SK-N-SH treated with all-trans-retinoic acid at 6 μM for 48 hours (cell line): Measurements from ENCODE around the gene MMP23B.

ENCODE experiments used
- ARNTL ChIP-seq: fragments of 450-650 bp; formaldehyde crosslinking; IDR thresholded peaks from 2 replicates; pipeline ENCODE4 v1.5.0; 2020; ENCODE audit warnings: low read depth, mild to moderate bottlenecking, moderate library complexity, borderline replicate concordance
- CSDC2 ChIP-seq: fragments of 250-450 bp; sonication (Bioruptor Pico); IDR thresholded peaks from 2 replicates; pipeline ENCODE4 v1.5.0; 2020; ENCODE audit warnings: mild to moderate bottlenecking, moderate library complexity
- ISL1 ChIP-seq: fragments of 250-450 bp; sonication (Bioruptor Pico); IDR thresholded peaks from 2 replicates; pipeline ENCODE4 v2.1.2; 2022; ENCODE audit warnings: mild to moderate bottlenecking, moderate library complexity
- SNAI2 ChIP-seq: fragments of 250-450 bp; sonication (Bioruptor Pico); IDR thresholded peaks from 2 replicates; pipeline ENCODE4 v1.5.0; 2020; ENCODE audit warnings: mild to moderate bottlenecking, moderate library complexity
- ZFP3 ChIP-seq: fragments of 250-450 bp; sonication (Bioruptor Pico); IDR thresholded peaks from 2 replicates; pipeline ENCODE4 v1.5.0; 2020; ENCODE audit warnings: mild to moderate bottlenecking, moderate library complexity
- ZFP30 ChIP-seq: fragments of 450-650 bp; formaldehyde crosslinking; IDR thresholded peaks from 2 replicates; pipeline ENCODE4 v1.5.0; 2022; ENCODE audit warnings: mild to moderate bottlenecking, moderate library complexity
- ZNF565 ChIP-seq: fragments of 450-650 bp; formaldehyde crosslinking; conservative IDR thresholded peaks from 2 replicates; pipeline ENCODE4 v1.5.0; 2020; ENCODE audit warnings: low read depth, mild to moderate bottlenecking, moderate library complexity
- ZNF70 ChIP-seq: fragments of 450-650 bp; formaldehyde crosslinking; IDR thresholded peaks from 2 replicates; pipeline ENCODE4 v1.5.0; 2020; ENCODE audit warnings: mild to moderate bottlenecking, moderate library complexity
- TF ChIP-seq, protein P1 (sequence below): fragments of 250-450 bp; sonication (Bioruptor Pico); IDR thresholded peaks from 2 replicates; pipeline ENCODE4 v1.8.0; 2020; ENCODE audit warnings: mild to moderate bottlenecking, moderate library complexity, borderline replicate concordance
- TF ChIP-seq, protein P2 (sequence below): fragments of 250-450 bp; sonication (Bioruptor Pico); IDR thresholded peaks from 2 replicates; pipeline ENCODE4 v1.8.0; 2021; ENCODE audit warnings: low read depth, mild to moderate bottlenecking, moderate library complexity, borderline replicate concordance

DNA sequence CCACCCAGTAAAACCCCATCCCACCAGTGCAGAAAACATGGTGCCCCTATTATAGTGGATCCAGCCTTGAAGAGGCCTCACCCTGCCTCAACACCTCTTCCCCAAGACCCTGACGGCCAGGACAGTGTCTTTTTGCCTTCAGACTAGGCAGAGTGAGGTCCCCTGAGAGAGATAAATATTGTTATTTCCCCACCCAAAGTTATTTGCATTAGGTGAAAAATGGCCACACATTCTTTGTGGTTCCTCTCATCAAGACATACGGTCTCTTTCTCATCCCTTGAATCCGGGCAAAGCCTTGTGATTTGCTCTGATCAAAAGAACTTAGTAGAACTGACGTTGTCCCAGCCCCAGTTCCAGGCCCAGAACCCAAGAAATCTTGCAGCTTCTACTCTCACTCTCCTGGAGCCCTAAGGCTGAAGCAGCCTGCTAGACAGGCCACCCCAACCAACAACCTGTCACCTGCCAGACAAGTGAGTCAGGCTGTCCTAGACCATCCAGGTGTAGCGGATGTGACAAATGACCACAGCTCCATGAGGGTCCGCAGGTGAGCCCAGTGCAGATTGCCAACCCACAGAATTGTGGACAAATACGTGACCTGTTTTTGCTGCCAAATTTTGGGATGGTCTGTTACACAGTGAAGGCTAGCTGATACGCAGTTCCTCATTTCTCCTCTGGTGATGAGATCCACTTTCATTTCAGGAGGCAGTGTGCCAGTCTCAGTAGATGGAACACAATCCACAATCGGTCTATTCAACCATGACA, 49.2 kb upstream of the MMP23B start:
- TF ChIP-seq ISL1 (CRISPR knock-in tag) (no peak), ZNF70 (no peak), ARNTL (no peak), SNAI2 (no peak), CSDC2 (CRISPR knock-in tag) (no peak), ZNF565 (CRISPR knock-in tag) (no peak), ZFP30 (no peak), ZFP3 (CRISPR knock-in tag) (no peak)
- TF ChIP-seq, protein P1, sequence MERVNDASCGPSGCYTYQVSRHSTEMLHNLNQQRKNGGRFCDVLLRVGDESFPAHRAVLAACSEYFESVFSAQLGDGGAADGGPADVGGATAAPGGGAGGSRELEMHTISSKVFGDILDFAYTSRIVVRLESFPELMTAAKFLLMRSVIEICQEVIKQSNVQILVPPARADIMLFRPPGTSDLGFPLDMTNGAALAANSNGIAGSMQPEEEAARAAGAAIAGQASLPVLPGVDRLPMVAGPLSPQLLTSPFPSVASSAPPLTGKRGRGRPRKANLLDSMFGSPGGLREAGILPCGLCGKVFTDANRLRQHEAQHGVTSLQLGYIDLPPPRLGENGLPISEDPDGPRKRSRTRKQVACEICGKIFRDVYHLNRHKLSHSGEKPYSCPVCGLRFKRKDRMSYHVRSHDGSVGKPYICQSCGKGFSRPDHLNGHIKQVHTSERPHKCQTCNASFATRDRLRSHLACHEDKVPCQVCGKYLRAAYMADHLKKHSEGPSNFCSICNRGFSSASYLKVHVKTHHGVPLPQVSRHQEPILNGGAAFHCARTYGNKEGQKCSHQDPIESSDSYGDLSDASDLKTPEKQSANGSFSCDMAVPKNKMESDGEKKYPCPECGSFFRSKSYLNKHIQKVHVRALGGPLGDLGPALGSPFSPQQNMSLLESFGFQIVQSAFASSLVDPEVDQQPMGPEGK, result no peak
- TF ChIP-seq, protein P2, sequence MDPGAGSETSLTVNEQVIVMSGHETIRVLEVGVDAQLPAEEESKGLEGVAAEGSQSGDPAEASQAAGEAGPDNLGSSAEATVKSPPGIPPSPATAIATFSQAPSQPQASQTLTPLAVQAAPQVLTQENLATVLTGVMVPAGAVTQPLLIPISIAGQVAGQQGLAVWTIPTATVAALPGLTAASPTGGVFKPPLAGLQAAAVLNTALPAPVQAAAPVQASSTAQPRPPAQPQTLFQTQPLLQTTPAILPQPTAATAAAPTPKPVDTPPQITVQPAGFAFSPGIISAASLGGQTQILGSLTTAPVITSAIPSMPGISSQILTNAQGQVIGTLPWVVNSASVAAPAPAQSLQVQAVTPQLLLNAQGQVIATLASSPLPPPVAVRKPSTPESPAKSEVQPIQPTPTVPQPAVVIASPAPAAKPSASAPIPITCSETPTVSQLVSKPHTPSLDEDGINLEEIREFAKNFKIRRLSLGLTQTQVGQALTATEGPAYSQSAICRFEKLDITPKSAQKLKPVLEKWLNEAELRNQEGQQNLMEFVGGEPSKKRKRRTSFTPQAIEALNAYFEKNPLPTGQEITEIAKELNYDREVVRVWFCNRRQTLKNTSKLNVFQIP (CRISPR knock-in tag), result no peak
